GM18499 (cell line): ENCODE results near the gene ENOSF1.

Experiments used
- ATAC-seq: cut with Tn5 transposase; IDR thresholded peaks from one replicate; pipeline ENCODE4 v1.9.1; 2021; ENCODE audit warnings: moderate number of reproducible peaks; ENCODE audit not compliant: insufficient read depth, unreplicated experiment

ENOSF1 gene

GRCh38 chr18:676069-676468 lies 36.4 kb downstream of the ENOSF1 start:
- no peak for ATAC-seq

GRCh38 chr18:675307-675706 lies 37.1 kb downstream of the ENOSF1 start:
- no peak for ATAC-seq

- no peak for ATAC-seq
Observed at GRCh38 chr18:673769-674168, 38.7 kb downstream of the ENOSF1 start.

GRCh38 chr18:673317-673716 lies 39.1 kb downstream of the ENOSF1 start:
- ATAC-seq, result no peak

GRCh38 chr18:671405-671804 lies 41.0 kb downstream of the ENOSF1 start:
- no peak for ATAC-seq

GRCh38 chr18:670522-670921 lies 41.9 kb downstream of the ENOSF1 start:
- ATAC-seq, result no peak

GRCh38 chr18:669077-669476 lies 43.4 kb downstream of the ENOSF1 start:
- ATAC-seq, result no peak

- no peak for ATAC-seq
Observed at GRCh38 chr18:668260-668659, 44.2 kb downstream of the ENOSF1 start.

GRCh38 chr18:666628-667027 lies 45.8 kb downstream of the ENOSF1 start:
- ATAC-seq, result no peak

GRCh38 chr18:666177-666576 lies 46.3 kb downstream of the ENOSF1 start:
- ATAC-seq, result no peak

GRCh38 chr18:662197-662596 lies 50.2 kb downstream of the ENOSF1 start:
- ATAC-seq, result no peak

- no peak for ATAC-seq
Observed at GRCh38 chr18:659597-659996, 52.8 kb downstream of the ENOSF1 start.

- no peak for ATAC-seq
Observed at GRCh38 chr18:658947-659533, 53.4 kb downstream of the ENOSF1 start.

GRCh38 chr18:658001-658946 lies 54.2 kb downstream of the ENOSF1 start:
- peak; percentile 37 for ATAC-seq

GRCh38 chr18:657311-658000 lies 55.0 kb downstream of the ENOSF1 start, which contains the start of gene TYMS:
TSS of gene TYMS (plus strand) at chr18:657653. CDS start at chr18:657743, 90 bp downstream.
- peak; percentile 22 for ATAC-seq

GRCh38 chr18:655445-655844 lies 57.0 kb downstream of the ENOSF1 start:
- no peak for ATAC-seq

- ATAC-seq, result no peak
Observed at GRCh38 chr18:654601-655000, 57.8 kb downstream of the ENOSF1 start.

GRCh38 chr18:653512-653911 lies 58.9 kb downstream of the ENOSF1 start:
- no peak for ATAC-seq

- ATAC-seq, result no peak
Observed at GRCh38 chr18:652131-652530, 60.3 kb downstream of the ENOSF1 start.

GRCh38 chr18:650428-650858 lies 62.0 kb downstream of the ENOSF1 start:
- peak; percentile 82 for ATAC-seq

GRCh38 chr18:649341-649740 lies 63.1 kb downstream of the ENOSF1 start:
- no peak for ATAC-seq
